ENCODE measurements around the gene PRCC.
"Not testable (repeated sequence)": the region's sequence is repeated elsewhere in the genome, so short reads cannot be mapped to it uniquely, and the experiment has no call there.

DNA sequence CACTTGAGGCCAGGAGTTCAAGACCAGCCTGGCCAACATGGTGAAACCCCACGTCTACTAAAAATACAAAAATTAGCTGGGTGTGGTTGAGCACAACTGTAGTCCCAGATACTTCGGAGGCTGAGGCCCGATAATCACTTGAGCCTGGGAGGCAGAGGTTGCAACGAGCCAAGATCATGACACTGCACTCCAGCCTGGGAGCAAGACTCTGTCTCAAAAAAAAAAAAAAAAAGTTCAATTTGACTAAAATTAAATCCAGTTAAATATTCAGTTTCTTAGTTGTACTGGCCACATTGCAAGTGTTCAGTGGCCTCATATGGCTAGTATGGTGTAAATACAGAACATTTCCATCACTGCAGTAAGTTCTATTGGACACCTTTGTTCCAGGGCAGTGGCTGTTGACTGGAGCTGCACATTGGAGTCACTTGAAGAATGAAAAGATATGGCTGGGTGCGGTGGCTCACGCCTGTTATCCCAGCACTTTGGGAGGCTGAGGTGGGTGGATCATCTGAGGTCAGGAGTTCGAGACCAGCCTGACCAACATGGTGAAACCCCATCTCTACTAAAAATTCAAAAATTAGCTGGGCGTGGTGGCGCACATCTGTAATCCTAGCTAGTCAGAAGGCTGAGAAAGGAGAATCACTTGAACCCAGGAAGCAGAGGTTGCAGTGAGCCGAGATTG, 9.6 kb upstream of the PRCC start:
- TF ChIP-seq CTCF (IDR thresholded peaks at IDR 0.05; ENCODE audit: insufficient read depth, low read depth, low read length); EZH2 (IDR thresholded peaks at IDR 0.05; ENCODE audit: insufficient read depth, low read length): not testable (repeated sequence)
